GM23338 (cell line): ENCODE results near the gene POU6F1.

ENCODE experiments used
- CTCF ChIP-seq, 2 experiments: fragments of 200-600 bp in 1 of 2; sonication (generic) in 1 of 2; conservative IDR thresholded peaks; 2 replicates each; pipeline versions ENCODE4 v1.5.1 to v1.6.1; 2016 to 2017; ENCODE audit warnings: antibody characterized with exemption in 2 of 2, low read depth in 2 of 2, mild to moderate bottlenecking in 2 of 2, moderate library complexity in 1 of 2
- EZH2 ChIP-seq: fragments of 200-600 bp; sonication (generic); IDR thresholded peaks from one replicate; pipeline ENCODE4 v1.8.0; 2017; ENCODE audit warnings: antibody characterized with exemption, mild to moderate bottlenecking, low read depth; ENCODE audit not compliant: unreplicated experiment
- EZH2phosphoT487 ChIP-seq: fragments of 200-600 bp; sonication (generic); IDR thresholded peaks from one replicate; pipeline ENCODE4 v1.8.1; 2018; ENCODE audit warnings: antibody characterized with exemption; ENCODE audit not compliant: unreplicated experiment
- STAT1 ChIP-seq: IDR thresholded peaks from one replicate; pipeline ENCODE4 v1.6.1; 2016; ENCODE audit warnings: antibody characterized with exemption; ENCODE audit not compliant: unreplicated experiment
- ZNF114 ChIP-seq: fragments of 250-450 bp; sonication (Bioruptor Pico); IDR thresholded peaks from 2 replicates; pipeline ENCODE4 v1.5.0; 2020; ENCODE audit warnings: mild to moderate bottlenecking, moderate library complexity

- TF ChIP-seq EZH2phosphoT487: no peak
- no peak for TF ChIP-seq EZH2
- peak; percentile 63 to 66 for TF ChIP-seq CTCF (conservative IDR thresholded peaks at IDR 0.05; ENCODE audit: low read depth in 2 of 2)
- no peak for TF ChIP-seq ZNF114 (CRISPR knock-in tag)
- TF ChIP-seq STAT1: no peak
Measured at GRCh38 chr12:51262758-51263177, 44.9 kb upstream of the POU6F1 start.
